HepG2 (cell line): ENCODE results near the gene SCFD2. TPM values are rescaled to one million over a fixed set of nuclear protein-coding genes. Genes with fewer than 3 reads are reported as not detected.

ENCODE experiments used
- BRF2 ChIP-seq: sonication (generic); formaldehyde crosslinking; IDR thresholded peaks from 2 replicates; pipeline ENCODE4 v1.8.1; 2022; ENCODE audit warnings: mild to moderate bottlenecking, missing genetic modification reagents
- CBX2 ChIP-seq, 2 experiments: fragments of 200-600 bp in 1 of 2; sonication (generic); formaldehyde crosslinking in 1 of 2; IDR thresholded peaks; 2 replicates each; pipeline versions ENCODE4 v1.7.0 to v1.8.1; 2018 to 2022; ENCODE audit warnings: low read depth in 2 of 2, low read length in 1 of 2, mild to moderate bottlenecking in 1 of 2, missing genetic modification reagents in 1 of 2
- DRAP1 ChIP-seq: IDR thresholded peaks from 2 replicates; pipeline ENCODE4 v1.6.1; 2016; ENCODE audit warnings: missing genetic modification reagents, missing compliant biosample characterization
- ELF3 ChIP-seq: IDR thresholded peaks from 2 replicates; pipeline ENCODE4 v1.6.1; 2016; ENCODE audit warnings: missing genetic modification reagents, missing compliant biosample characterization
- ESRRA ChIP-seq: sonication (generic); formaldehyde crosslinking; IDR thresholded peaks from 2 replicates; pipeline ENCODE4 v1.5.1; 2020; ENCODE audit warnings: mild to moderate bottlenecking, low read depth, missing genetic modification reagents
- FOSL2 ChIP-seq: sonication (generic); formaldehyde crosslinking; IDR thresholded peaks from 2 replicates; pipeline ENCODE4 v1.4.0; 2020; ENCODE audit warnings: missing genetic modification reagents
- FOXA3 ChIP-seq: IDR thresholded peaks from 2 replicates; pipeline ENCODE4 v1.6.1; 2016; ENCODE audit warnings: missing genetic modification reagents, missing compliant biosample characterization
- HMG20A ChIP-seq: IDR thresholded peaks from 2 replicates; pipeline ENCODE4 v1.6.1; 2016; ENCODE audit warnings: borderline replicate concordance
- HNF4A ChIP-seq: sonication (generic); formaldehyde crosslinking; IDR thresholded peaks from 2 replicates; pipeline ENCODE4 v1.4.0; 2020; ENCODE audit warnings: missing genetic modification reagents
- HOMEZ ChIP-seq: IDR thresholded peaks from 2 replicates; pipeline ENCODE4 v1.6.1; 2016; ENCODE audit warnings: low read depth
- MEIS2 ChIP-seq: sonication (generic); formaldehyde crosslinking; IDR thresholded peaks from 2 replicates; pipeline ENCODE4 v1.9.0; 2021; ENCODE audit warnings: mild to moderate bottlenecking, missing genetic modification reagents
- MIXL1 ChIP-seq: IDR thresholded peaks from 2 replicates; pipeline ENCODE4 v1.6.1; 2016
- NCOA2 ChIP-seq: sonication (generic); formaldehyde crosslinking; IDR thresholded peaks from 2 replicates; pipeline ENCODE4 v1.8.0; 2022; ENCODE audit warnings: inconsistent platforms
- NFIC ChIP-seq: IDR thresholded peaks from 2 replicates; pipeline ENCODE4 v1.6.1; 2012; ENCODE audit warnings: mild to moderate bottlenecking, low read length, inconsistent platforms
- NR2F6 ChIP-seq, 2 experiments: IDR thresholded peaks; 2 replicates each; pipeline ENCODE4 v1.6.1; 2016; ENCODE audit warnings: antibody characterized with exemption in 1 of 2, mild to moderate bottlenecking in 1 of 2
- PHF21A ChIP-seq: sonication (generic); formaldehyde crosslinking; IDR thresholded peaks from 2 replicates; pipeline ENCODE4 v1.5.0; 2020; ENCODE audit warnings: mild to moderate bottlenecking, missing genetic modification reagents
- POGZ ChIP-seq: sonication (generic); formaldehyde crosslinking; IDR thresholded peaks from 2 replicates; pipeline ENCODE4 v1.4.0; 2020; ENCODE audit warnings: mild to moderate bottlenecking, missing genetic modification reagents
- RCOR2 ChIP-seq: IDR thresholded peaks from 2 replicates; pipeline ENCODE4 v1.6.1; 2016; ENCODE audit warnings: missing biosample characterization, missing genetic modification reagents
- SOX13 ChIP-seq, 3 experiments: fragments of 450-650 bp in 1 of 3; sonication (generic) in 1 of 3; formaldehyde crosslinking in 1 of 3; IDR thresholded peaks in 2 of 3; conservative IDR thresholded peaks in 1 of 3; 2 replicates each; pipeline versions ENCODE4 v1.5.0 to v1.6.1; 2016 to 2020; ENCODE audit warnings: antibody characterized with exemption in 1 of 3, mild to moderate bottlenecking in 1 of 3, missing compliant biosample characterization in 1 of 3, missing genetic modification reagents in 1 of 3, moderate library complexity in 1 of 3
- SOX6 ChIP-seq, 2 experiments: fragments of 450-650 bp in 1 of 2; sonication (generic) in 1 of 2; formaldehyde crosslinking in 1 of 2; IDR thresholded peaks; 2 replicates each; pipeline versions ENCODE4 v1.4.0 to v1.6.1; 2017 to 2020; ENCODE audit warnings: antibody characterized with exemption in 1 of 2, mild to moderate bottlenecking in 1 of 2, missing genetic modification reagents in 1 of 2
- ZMYM4 ChIP-seq: sonication (generic); formaldehyde crosslinking; IDR thresholded peaks from 2 replicates; pipeline ENCODE4 v1.8.1; 2023; ENCODE audit warnings: mild to moderate bottlenecking, missing genetic modification reagents
- ZNF24 ChIP-seq: fragments of 450-650 bp; IDR thresholded peaks from 2 replicates; pipeline ENCODE4 v1.6.1; 2017; ENCODE audit warnings: antibody characterized with exemption, mild to moderate bottlenecking
- ZNF503 ChIP-seq: sonication (generic); formaldehyde crosslinking; IDR thresholded peaks from 2 replicates; pipeline ENCODE4 v1.4.0; 2020; ENCODE audit warnings: missing genetic modification reagents
- ZNF552 ChIP-seq: sonication (generic); formaldehyde crosslinking; IDR thresholded peaks from 2 replicates; pipeline ENCODE4 v1.9.0; 2022; ENCODE audit warnings: missing genetic modification reagents, mild to moderate bottlenecking, borderline replicate concordance
- ZNF768 ChIP-seq: sonication (generic); formaldehyde crosslinking; IDR thresholded peaks from 2 replicates; pipeline ENCODE4 v1.4.0; 2020; ENCODE audit warnings: missing genetic modification reagents
- polyA plus RNA-seq, 8 experiments: library from polyadenylated mRNA; depleted of rRNA in 3 of 8; stranded (reverse) in 7 of 8; unstranded in 1 of 8; fragments of >200 nt; fragmentation: Illumina TruSeq in 4 of 8; extraction: Trizol in 4 of 8; gene quantifications; 2 replicates each; pipeline versions ENCODE4 v1.2.1 to v1.2.3, GENCODE V29; 2011 to 2016; ENCODE audit warnings: low read depth in 4 of 8, missing spikeins in 1 of 8, mixed read lengths in 1 of 8; ENCODE audit not compliant: insufficient read depth in 1 of 8
- total RNA-seq, 5 experiments: library from RNA; depleted of rRNA; stranded (reverse); fragments of >200 nt; fragmentation: Illumina TruSeq; extraction: Trizol; gene quantifications; 2 replicates each; pipeline ENCODE4 v1.2.3, GENCODE V29; 2016; ENCODE audit warnings: low read depth in 1 of 5

The SCFD2 gene
- total and polyA plus RNA-seq, 2 of the 13 experiments (the other 11 are each of a cell fraction or from before 2014, with no cell fraction given), result 4.6 to 15.6 TPM

- TF ChIP-seq DRAP1 (CRISPR knock-in tag) (no peak), ZMYM4 (CRISPR knock-in tag) (peak; percentile 77), ZNF768 (no peak), BRF2 (CRISPR knock-in tag) (no peak), CBX2 (IDR thresholded peaks at IDR 0.05; ENCODE audit: low read depth, low read length) (no peak), CBX2 (CRISPR knock-in tag; IDR thresholded peaks at IDR 0.05; ENCODE audit: low read depth) (no peak), SOX6 (IDR thresholded peaks at IDR 0.05) (no peak), SOX6 (CRISPR knock-in tag; IDR thresholded peaks at IDR 0.05) (0 out of 2 replicates have a peak, but pooled peaks have one; percentile 21), HNF4A (CRISPR knock-in tag) (peak; percentile 84), SOX13 (IDR thresholded peaks at IDR 0.05) (no peak), SOX13 (CRISPR knock-in tag; conservative IDR thresholded peaks at IDR 0.05 in 1 of 2, IDR thresholded peaks at IDR 0.05 in 1 of 2) (peak in 1 of 2 experiments; percentile 50; a peak in 1 of 4 replicates), HOMEZ (CRISPR knock-in tag) (peak; percentile 76; the same call in 1 of the 2 replicates), FOXA3 (CRISPR knock-in tag) (0 out of 2 replicates have a peak, but pooled peaks have one; percentile 7), ESRRA (CRISPR knock-in tag) (0 out of 2 replicates have a peak, but pooled peaks have one; percentile 44), MEIS2 (CRISPR knock-in tag) (peak; percentile 79), NFIC (0 out of 2 replicates have a peak, but pooled peaks have one; percentile 30), ZNF552 (CRISPR knock-in tag) (no peak), ZNF24 (no peak), NR2F6 (IDR thresholded peaks at IDR 0.05) (no peak), NR2F6 (CRISPR knock-in tag; IDR thresholded peaks at IDR 0.05) (peak; percentile 13; the same call in 1 of the 2 replicates), POGZ (CRISPR knock-in tag) (peak; percentile 67; the same call in 1 of the 2 replicates), NCOA2 (CRISPR knock-in tag) (peak; percentile 45; the same call in 1 of the 2 replicates), PHF21A (0 out of 2 replicates have a peak, but pooled peaks have one; percentile 44), ELF3 (0 out of 2 replicates have a peak, but pooled peaks have one; percentile 28), RCOR2 (CRISPR knock-in tag) (0 out of 2 replicates have a peak, but pooled peaks have one; percentile 51), HMG20A (CRISPR knock-in tag) (no peak), ZNF503 (CRISPR knock-in tag) (no peak), MIXL1 (CRISPR knock-in tag) (peak; percentile 49; the same call in 1 of the 2 replicates), FOSL2 (0 out of 2 replicates have a peak, but pooled peaks have one; percentile 11)
These were observed 297.0 kb downstream of the SCFD2 start (continued) for GRCh38 chr4:53068755-53069330.
